ENCODE measurements around the gene VIL1.

The VIL1 gene

GRCh38 chr2:218418717-218419458 is at the start of gene VIL1:
Gene VIL1, plus strand, starts transcription at chr2:218419123. Its CDS starts 4,656 bp downstream, at chr2:218423779.
- no peak for DNase-seq

DNA sequence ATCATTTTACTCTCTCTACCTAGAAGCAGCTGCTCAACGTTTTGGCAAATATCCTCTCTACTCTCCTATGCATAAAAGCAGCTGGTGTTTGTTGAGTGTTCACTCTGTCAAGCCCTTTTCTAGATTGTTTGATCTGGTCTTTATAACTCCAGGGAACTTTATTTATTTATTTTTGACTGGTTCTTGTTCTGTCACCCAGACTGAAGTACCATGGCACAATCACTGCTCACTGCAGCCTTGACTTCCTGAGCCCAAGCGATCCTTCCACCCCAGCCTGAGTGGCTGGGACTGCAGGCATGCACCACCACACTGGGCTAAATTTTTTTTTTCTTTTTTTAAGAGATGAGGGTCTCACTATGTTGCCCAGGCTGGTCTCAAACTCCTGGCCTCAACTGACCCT is 49.6 kb upstream of the VIL1 start:
- DNase-seq: no peak

GRCh38 chr2:218370410-218371063 is 48.4 kb upstream of the VIL1 start:
- no peak for DNase-seq

- no peak for DNase-seq
These were observed 47.0 kb upstream of the VIL1 start for GRCh38 chr2:218371983-218372350.

DNA sequence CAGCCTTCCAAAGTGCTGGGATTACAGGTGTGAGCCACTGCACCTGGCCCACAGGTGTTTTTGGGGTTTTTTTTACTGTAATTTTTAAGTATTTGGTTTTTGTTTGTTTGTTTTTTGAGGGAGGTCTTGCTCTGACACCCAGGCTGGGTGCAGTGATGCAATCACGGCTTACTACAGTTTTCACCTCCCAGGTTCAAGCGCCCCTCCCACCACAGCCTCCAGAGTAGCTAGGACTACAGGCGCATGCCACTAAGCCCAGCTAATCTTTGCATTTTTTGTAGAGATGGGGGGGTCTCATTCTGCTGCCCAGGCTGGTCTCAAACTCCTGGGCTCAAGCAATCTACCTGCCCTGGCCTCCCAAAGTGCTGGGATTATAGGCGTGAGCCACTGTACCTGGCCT is 44.1 kb upstream of the VIL1 start:
- no peak for DNase-seq

GRCh38 chr2:218375212-218375611 is 43.7 kb upstream of the VIL1 start:
- DNase-seq: no peak

GRCh38 chr2:218378053-218378452 is 40.9 kb upstream of the VIL1 start:
- DNase-seq: no peak

DNA sequence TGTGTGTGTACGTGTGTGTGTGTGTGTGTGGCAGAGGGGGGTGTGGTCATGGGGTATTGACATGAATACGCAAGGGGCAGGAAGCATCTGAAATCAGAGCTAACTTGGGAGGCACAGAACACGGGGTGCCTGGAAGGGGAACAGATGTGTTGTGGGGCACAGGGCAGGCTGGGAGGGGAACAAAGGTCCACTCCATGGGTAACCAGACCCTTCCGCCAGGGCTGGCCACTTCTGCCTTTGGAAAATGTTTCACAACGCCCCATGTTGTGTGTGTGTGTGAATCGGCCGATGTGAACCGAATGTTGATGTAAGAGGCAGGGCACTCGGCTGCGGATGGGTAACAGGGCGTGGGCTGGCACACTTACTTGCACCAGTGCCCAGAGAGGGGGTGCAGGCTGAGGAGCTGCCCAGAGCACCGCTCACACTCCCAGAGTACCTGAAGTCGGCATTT is 37.0 kb upstream of the VIL1 start, which contains the start of gene SLC11A1:
TSS of gene SLC11A1 (plus strand) at position 358 of the 451 bp plus-strand sequence. CDS start 96 bp downstream, outside the sequence.
- no peak for DNase-seq

DNA sequence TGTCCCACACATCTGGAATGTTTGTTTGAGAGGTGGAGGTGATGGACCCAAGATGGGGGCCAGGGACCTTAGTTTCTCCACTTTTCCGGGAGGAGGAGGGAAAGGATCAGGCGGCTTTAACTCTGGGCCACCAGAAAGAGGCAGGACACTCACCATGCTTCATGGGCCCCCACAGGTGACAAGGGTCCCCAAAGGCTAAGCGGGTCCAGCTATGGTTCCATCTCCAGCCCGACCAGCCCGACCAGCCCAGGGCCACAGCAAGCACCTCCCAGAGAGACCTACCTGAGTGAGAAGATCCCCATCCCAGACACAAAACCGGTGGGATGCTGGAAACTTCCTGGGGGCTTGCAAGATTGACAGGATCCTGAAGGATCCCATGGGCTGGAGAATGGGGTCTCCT is 36.1 kb upstream of the VIL1 start:
- DNase-seq: no peak

GRCh38 chr2:218383892-218384519 is 34.9 kb upstream of the VIL1 start:
- no peak for DNase-seq

DNA sequence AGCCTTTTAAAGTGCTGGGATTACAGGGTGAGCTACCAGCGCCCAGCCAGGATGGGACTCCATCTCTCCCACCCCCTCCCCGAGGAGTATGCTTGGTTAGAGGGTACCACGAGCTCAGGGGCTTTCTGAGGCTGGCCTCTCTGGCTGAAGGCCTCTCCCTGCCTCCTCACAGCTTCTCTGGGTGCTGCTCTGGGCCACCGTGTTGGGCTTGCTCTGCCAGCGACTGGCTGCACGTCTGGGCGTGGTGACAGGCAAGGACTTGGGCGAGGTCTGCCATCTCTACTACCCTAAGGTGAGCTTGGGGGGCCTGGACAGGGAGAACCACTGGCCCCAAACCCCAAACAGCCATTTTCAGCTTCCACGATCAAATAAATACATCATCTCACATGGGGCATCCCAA is 33.9 kb upstream of the VIL1 start:
- DNase-seq: no peak

DNA sequence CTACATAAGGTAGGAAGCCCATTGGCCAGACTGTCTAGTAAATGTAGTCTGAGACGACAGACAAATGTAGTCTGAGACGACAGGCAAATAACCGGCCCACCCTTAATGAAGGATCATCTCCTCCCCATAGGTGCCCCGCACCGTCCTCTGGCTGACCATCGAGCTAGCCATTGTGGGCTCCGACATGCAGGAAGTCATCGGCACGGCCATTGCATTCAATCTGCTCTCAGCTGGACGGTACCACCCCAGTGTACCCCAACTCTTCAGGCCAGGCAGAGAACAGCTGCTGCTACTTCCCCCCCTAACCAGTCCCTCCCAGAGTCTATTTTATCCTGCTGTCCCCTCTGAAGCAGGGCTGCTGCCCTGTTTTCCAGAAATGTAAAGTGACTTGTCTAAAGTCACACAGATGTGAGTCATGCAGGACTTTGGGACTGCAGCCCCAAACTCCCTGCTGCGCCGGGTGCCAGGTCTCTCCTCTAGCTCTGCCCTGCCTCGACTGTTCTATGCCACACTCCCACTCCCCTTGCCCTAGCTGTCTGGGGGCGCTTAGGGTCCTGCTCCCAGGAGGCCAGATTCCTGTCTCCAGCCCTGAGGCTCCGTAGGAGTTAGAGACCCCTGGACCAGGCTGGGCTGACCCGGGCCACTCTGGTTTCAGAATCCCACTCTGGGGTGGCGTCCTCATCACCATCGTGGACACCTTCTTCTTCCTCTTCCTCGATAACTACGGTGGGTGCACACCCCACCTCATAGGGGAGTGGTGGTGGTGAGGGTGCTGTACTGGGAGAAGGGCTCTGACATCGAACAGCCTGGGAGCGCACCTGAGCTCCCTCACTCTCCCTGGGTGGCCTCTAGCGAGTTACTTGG is 32.2 kb upstream of the VIL1 start:
- DNase-seq: no peak

DNA sequence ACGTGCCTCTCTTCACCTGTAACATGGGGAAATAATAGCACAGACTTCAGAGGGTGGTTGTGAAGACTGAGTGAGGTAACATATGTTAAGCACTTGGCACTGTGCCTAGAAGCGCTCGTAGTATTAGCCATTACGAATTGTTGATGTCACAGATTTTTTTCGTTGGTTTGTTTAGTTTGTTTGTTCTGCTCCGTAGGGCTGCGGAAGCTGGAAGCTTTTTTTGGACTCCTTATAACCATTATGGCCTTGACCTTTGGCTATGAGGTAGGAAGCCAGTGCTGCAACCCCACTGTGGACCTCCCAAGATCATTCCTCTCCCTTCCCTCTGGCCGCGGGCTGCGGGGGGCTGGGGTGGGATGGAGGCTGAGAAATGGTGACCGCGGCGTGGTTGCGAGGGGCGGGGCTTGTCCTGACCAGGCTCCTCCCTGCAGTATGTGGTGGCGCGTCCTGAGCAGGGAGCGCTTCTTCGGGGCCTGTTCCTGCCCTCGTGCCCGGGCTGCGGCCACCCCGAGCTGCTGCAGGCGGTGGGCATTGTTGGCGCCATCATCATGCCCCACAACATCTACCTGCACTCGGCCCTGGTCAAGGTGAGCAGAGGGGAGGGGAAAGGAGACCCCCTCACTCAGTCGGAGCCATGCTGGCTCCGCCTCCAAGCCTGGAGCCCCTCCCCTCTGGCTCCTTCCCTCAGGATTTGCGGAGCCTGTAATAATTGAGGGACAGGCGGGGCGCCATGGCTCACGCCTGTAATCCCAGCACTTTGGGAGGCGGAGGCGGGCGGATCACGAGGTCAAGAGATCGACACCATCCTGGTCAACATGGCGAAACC is 31.3 kb upstream of the VIL1 start:
- DNase-seq: no peak

GRCh38 chr2:218389333-218390150 is 29.4 kb upstream of the VIL1 start:
- no peak for DNase-seq

DNA sequence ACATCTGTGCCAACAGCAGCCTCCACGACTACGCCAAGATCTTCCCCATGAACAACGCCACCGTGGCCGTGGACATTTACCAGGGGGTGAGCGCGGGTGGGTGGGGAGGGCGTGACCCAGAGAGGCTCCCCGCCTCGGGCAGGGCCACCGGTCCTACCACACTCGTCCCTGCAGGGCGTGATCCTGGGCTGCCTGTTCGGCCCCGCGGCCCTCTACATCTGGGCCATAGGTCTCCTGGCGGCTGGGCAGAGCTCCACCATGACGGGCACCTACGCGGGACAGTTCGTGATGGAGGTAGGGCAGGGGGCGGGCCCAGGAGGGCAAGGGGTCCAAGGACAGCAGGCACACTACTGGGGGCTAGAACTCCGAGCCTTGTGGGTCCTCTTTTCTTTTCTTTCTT is 27.7 kb upstream of the VIL1 start:
- no peak for DNase-seq

GRCh38 chr2:218392459-218392858 is 26.5 kb upstream of the VIL1 start:
- no peak for DNase-seq

- no peak for DNase-seq
These were observed 25.9 kb upstream of the VIL1 start for GRCh38 chr2:218392891-218393462.

DNA sequence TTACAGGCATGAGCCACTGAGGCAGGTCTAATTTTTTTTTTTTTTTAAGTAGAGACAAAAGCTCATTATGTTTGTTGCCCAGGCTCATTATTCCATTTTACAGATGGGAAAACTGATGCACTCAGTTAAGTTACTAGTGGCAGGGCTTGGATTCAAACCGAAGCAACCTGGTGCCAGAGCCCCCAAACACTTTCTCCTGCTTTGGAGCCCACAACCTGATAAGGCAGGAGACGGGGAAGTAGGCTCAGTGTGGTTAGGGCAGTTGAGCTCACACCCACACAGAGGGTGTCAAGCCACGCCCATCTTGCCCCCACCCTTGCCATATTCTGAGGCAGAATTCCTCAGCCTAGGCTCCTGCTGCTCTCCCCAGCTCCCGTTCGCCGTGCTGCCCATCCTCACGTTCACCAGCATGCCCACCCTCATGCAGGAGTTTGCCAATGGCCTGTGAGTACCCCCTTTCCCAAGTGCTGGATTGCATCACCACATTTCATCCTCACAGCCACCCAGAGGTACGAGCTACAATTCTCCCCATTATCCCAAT is 25.1 kb upstream of the VIL1 start:
- DNase-seq: no peak

DNA sequence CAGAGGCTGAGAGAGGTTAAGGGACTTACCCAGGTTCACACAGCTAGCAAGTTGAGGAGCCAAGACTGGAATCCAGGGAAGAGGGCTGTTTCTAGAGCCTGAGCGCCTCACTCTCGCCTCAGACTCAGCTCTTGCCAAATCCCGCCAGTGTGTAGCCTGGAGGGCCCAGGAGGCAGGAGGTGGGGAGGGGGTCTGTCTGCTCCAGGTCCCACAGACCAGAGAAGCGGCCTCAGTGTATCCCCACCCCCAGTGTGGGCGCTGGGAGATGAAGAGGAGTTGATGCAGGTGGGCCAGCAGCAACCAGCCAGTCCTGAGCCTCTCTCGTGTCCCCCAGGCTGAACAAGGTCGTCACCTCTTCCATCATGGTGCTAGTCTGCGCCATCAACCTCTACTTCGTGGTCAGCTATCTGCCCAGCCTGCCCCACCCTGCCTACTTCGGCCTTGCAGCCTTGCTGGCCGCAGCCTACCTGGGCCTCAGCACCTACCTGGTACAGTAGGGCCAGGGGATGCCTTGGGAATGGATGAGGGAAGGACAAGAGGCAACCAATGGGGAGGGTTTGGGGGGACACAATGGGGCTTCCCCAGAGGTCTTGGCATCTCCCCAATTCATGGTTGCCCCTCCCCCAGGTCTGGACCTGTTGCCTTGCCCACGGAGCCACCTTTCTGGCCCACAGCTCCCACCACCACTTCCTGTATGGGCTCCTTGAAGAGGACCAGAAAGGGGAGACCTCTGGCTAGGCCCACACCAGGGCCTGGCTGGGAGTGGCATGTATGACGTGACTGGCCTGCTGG is 24.4 kb upstream of the VIL1 start:
- DNase-seq: no peak

DNA sequence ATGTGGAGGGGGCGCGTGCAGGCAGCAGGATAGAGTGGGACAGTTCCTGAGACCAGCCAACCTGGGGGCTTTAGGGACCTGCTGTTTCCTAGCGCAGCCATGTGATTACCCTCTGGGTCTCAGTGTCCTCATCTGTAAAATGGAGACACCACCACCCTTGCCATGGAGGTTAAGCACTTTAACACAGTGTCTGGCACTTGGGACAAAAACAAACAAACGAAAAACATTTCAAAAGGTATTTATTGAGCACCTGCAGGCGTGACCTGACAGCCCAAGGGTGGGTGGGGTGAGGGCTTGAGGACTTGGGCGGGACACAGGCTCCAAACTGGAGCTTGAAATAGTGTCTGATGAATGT is 23.9 kb upstream of the VIL1 start:
- no peak for DNase-seq
